ENCODE data around the gene PCDHGA6.
A peak's percentile ranks its signal among the peaks of the same experiment; 100 is the strongest.

Gene PCDHGA6

GRCh38 chr5:141355641-141356040 lies 18.1 kb upstream of the PCDHGA6 start:
- no peaks in the 10 kb centered on the region for H3K36me3 ChIP-seq (ENCODE audit: control insufficient read depth, insufficient read depth, low read length)

DNA sequence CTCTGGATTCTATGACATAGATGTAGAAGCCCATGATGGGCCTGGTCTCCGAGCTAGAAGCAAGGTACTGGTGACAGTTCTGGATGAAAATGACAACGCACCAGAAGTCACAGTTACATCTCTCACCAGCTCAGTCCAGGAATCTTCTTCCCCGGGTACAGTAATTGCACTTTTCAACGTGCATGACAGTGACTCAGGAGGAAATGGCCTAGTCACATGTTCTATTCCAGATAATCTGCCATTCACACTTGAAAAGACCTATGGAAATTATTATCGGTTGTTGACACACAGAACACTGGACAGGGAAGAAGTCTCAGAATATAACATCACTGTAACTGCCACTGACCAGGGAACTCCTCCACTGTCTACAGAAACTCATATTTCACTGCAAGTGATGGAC lies 17.6 kb upstream of the PCDHGA6 start:
- H3K36me3 ChIP-seq (ENCODE audit: control insufficient read depth, insufficient read depth, low read length): no peaks in the 10 kb centered on the region
- H3K27ac ChIP-seq (ENCODE audit: low read depth, low read length): no peak overlapping the region
- H3K79me2 ChIP-seq (ENCODE audit: control insufficient read depth, insufficient read depth, low read length): no peaks in the 10 kb centered on the region
- no peak for DNase-seq
- H2BK5ac ChIP-seq (ENCODE audit: low read length): no peak overlapping the region
- no peak overlapping the region for H2AK5ac ChIP-seq (ENCODE audit: low read length)
- no peak overlapping the region for H4K5ac ChIP-seq (ENCODE audit: low read length)
- H3K56ac ChIP-seq (ENCODE audit: low read length): no peak overlapping the region
- no peak overlapping the region for H3K9ac ChIP-seq (ENCODE audit: low read length)
- H3K79me1 ChIP-seq (ENCODE audit: low read length): no peaks in the 10 kb centered on the region
- no peak overlapping the region for H2BK120ac ChIP-seq (ENCODE audit: low read depth, low read length)
- no peak overlapping the region for H4K8ac ChIP-seq (ENCODE audit: low read depth, low read length)
- H3K4me2 ChIP-seq (ENCODE audit: low read length): no peak overlapping the region
- no peak overlapping the region for H3K4me3 ChIP-seq (ENCODE audit: low read length)
- WGBS (ENCODE audit: extremely low coverage, insufficient coverage, low lambda C conversion rate): no CpG with 5 or more reads among the region's 5 CpGs
- H3K27me3 ChIP-seq (ENCODE audit: insufficient read depth, low read length, poor library complexity): no peaks in the 10 kb centered on the region
- no peak overlapping the region for H2BK15ac ChIP-seq (replicated peaks; ENCODE audit: low read depth)
- no peak overlapping the region for H3K4ac ChIP-seq (ENCODE audit: low read depth, low read length)
- H3K18ac ChIP-seq (ENCODE audit: low read length): no peak overlapping the region
- H3K4me1 ChIP-seq (ENCODE audit: control insufficient read depth, low read depth, low read length): no peaks in the 10 kb centered on the region
- no peak overlapping the region for H3K23ac ChIP-seq (ENCODE audit: low read length)

More at GRCh38 chr5:141355641-141356040, 18.1 kb upstream of the PCDHGA6 start:
- H2AK5ac ChIP-seq (ENCODE audit: low read length): no peak overlapping the region
- WGBS (ENCODE audit: extremely low coverage, insufficient coverage, low lambda C conversion rate): no CpG with 5 or more reads among the region's 24 CpGs
- no peak overlapping the region for H4K5ac ChIP-seq (ENCODE audit: low read length)
- H3K56ac ChIP-seq (ENCODE audit: low read length): no peak overlapping the region
- no peak overlapping the region for H3K9ac ChIP-seq (ENCODE audit: low read length)
- H3K27me3 ChIP-seq (ENCODE audit: insufficient read depth, low read length, poor library complexity): no peaks in the 10 kb centered on the region
- H2BK120ac ChIP-seq (ENCODE audit: low read depth, low read length): no peak overlapping the region
- no peak overlapping the region for H2BK15ac ChIP-seq (replicated peaks; ENCODE audit: low read depth)
- H3K4me3 ChIP-seq (ENCODE audit: low read length): no peak overlapping the region
- H3K79me2 ChIP-seq (ENCODE audit: control insufficient read depth, insufficient read depth, low read length): no peaks in the 10 kb centered on the region
- H2BK5ac ChIP-seq (ENCODE audit: low read length): no peak overlapping the region
- H3K18ac ChIP-seq (ENCODE audit: low read length): no peak overlapping the region
- no peak overlapping the region for H4K8ac ChIP-seq (ENCODE audit: low read depth, low read length)
- no peak overlapping the region for H3K23ac ChIP-seq (ENCODE audit: low read length)
- no peak for DNase-seq
- no peak overlapping the region for H3K4ac ChIP-seq (ENCODE audit: low read depth, low read length)
- no peaks in the 10 kb centered on the region for H3K4me1 ChIP-seq (ENCODE audit: control insufficient read depth, low read depth, low read length)
- H3K79me1 ChIP-seq (ENCODE audit: low read length): no peaks in the 10 kb centered on the region
- H3K27ac ChIP-seq (ENCODE audit: low read depth, low read length): no peak overlapping the region
- no peak overlapping the region for H3K4me2 ChIP-seq (ENCODE audit: low read length)

DNA sequence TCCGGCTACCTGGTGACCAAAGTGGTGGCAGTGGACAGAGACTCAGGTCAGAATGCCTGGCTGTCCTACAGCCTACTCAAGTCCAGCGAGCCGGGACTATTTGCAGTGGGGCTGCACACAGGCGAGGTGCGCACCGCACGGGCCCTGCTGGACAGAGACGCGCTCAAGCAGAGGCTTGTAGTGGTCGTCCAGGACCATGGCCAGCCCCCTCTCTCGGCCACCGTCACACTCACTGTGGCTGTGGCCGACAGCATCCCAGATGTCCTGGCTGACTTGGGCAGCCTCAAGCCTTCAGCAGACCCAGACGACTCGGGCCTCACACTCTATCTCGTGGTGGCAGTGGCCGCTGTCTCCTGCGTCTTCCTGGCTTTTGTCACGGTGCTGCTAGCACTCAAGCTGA lies 16.7 kb upstream of the PCDHGA6 start:
- H2BK15ac ChIP-seq (replicated peaks; ENCODE audit: low read depth): no peak overlapping the region
- no peak overlapping the region for H3K9ac ChIP-seq (ENCODE audit: low read length)
- H3K4me2 ChIP-seq (ENCODE audit: low read length): no peak overlapping the region
- H3K27me3 ChIP-seq (ENCODE audit: insufficient read depth, low read length, poor library complexity): no peaks in the 10 kb centered on the region
- H3K18ac ChIP-seq (ENCODE audit: low read length): no peak overlapping the region
- H2BK5ac ChIP-seq (ENCODE audit: low read length): no peak overlapping the region
- DNase-seq: no peak
- no peak overlapping the region for H2AK5ac ChIP-seq (ENCODE audit: low read length)
- no CpG with 5 or more reads among the region's 19 CpGs for WGBS (ENCODE audit: extremely low coverage, insufficient coverage, low lambda C conversion rate)
- H3K4me3 ChIP-seq (ENCODE audit: low read length): no peak overlapping the region
- no peaks in the 10 kb centered on the region for H3K79me1 ChIP-seq (ENCODE audit: low read length)
- no peak overlapping the region for H3K56ac ChIP-seq (ENCODE audit: low read length)
- H2BK120ac ChIP-seq (ENCODE audit: low read depth, low read length): no peak overlapping the region
- H3K4me1 ChIP-seq (ENCODE audit: control insufficient read depth, low read depth, low read length): no peaks in the 10 kb centered on the region
- H3K79me2 ChIP-seq (ENCODE audit: control insufficient read depth, insufficient read depth, low read length): no peaks in the 10 kb centered on the region
- no peak overlapping the region for H4K5ac ChIP-seq (ENCODE audit: low read length)
- H3K4ac ChIP-seq (ENCODE audit: low read depth, low read length): no peak overlapping the region
- H3K27ac ChIP-seq (ENCODE audit: low read depth, low read length): no peak overlapping the region
- H3K36me3 ChIP-seq (ENCODE audit: control insufficient read depth, insufficient read depth, low read length): no peaks in the 10 kb centered on the region
- no peak overlapping the region for H3K23ac ChIP-seq (ENCODE audit: low read length)
- no peak overlapping the region for H4K8ac ChIP-seq (ENCODE audit: low read depth, low read length)

- no peak within 1 kb of the TSS for H2BK120ac ChIP-seq (ENCODE audit: low read depth, low read length)
- no peak within 1 kb of the TSS for H3K4ac ChIP-seq (ENCODE audit: low read depth, low read length)
- no peak within 1 kb of the TSS for H2BK15ac ChIP-seq (replicated peaks; ENCODE audit: low read depth)
- no peaks in the 10 kb centered on the region for H3K79me2 ChIP-seq (ENCODE audit: control insufficient read depth, insufficient read depth, low read length)
- no peak within 1 kb of the TSS for H3K9ac ChIP-seq (ENCODE audit: low read length)
- H2AK5ac ChIP-seq (ENCODE audit: low read length): no peak within 1 kb of the TSS
- H4K8ac ChIP-seq (ENCODE audit: low read depth, low read length): no peak within 1 kb of the TSS
- no peaks in the 10 kb centered on the region for H3K27me3 ChIP-seq (ENCODE audit: insufficient read depth, low read length, poor library complexity)
- no peak within 1 kb of the TSS for H4K5ac ChIP-seq (ENCODE audit: low read length)
- H3K56ac ChIP-seq (ENCODE audit: low read length): no peak within 1 kb of the TSS
- H3K4me1 ChIP-seq (ENCODE audit: control insufficient read depth, low read depth, low read length): no peaks in the 10 kb centered on the region
- peak; percentile 73 for DNase-seq
- H3K79me1 ChIP-seq (ENCODE audit: low read length): no peaks in the 10 kb centered on the region
- H2BK5ac ChIP-seq (ENCODE audit: low read length): no peak within 1 kb of the TSS
- WGBS (ENCODE audit: extremely low coverage, insufficient coverage, low lambda C conversion rate): no CpG with 5 or more reads among the region's 24 CpGs
- no peak within 1 kb of the TSS for H3K18ac ChIP-seq (ENCODE audit: low read length)
- no peak within 1 kb of the TSS for H3K4me2 ChIP-seq (ENCODE audit: low read length)
- H3K27ac ChIP-seq (ENCODE audit: low read depth, low read length): no peak within 1 kb of the TSS
- H3K36me3 ChIP-seq (ENCODE audit: control insufficient read depth, insufficient read depth, low read length): no peaks in the 10 kb centered on the region
- H3K23ac ChIP-seq (ENCODE audit: low read length): no peak within 1 kb of the TSS
- no peak within 1 kb of the TSS for H3K4me3 ChIP-seq (ENCODE audit: low read length)
These were observed 13.8 kb upstream of the PCDHGA6 start, which contains the start of gene PCDHGB2 for GRCh38 chr5:141359790-141360426. Gene PCDHGB2, plus strand, starts transcription at chr5:141359994. Its CDS starts 142 bp downstream, at chr5:141360136.

GRCh38 chr5:141360685-141361084 lies 13.0 kb upstream of the PCDHGA6 start:
- no peak for DNase-seq
- no peak overlapping the region for H2BK5ac ChIP-seq (ENCODE audit: low read length)
- H3K79me1 ChIP-seq (ENCODE audit: low read length): no peaks in the 10 kb centered on the region
- H3K79me2 ChIP-seq (ENCODE audit: control insufficient read depth, insufficient read depth, low read length): no peaks in the 10 kb centered on the region
- H3K4me2 ChIP-seq (ENCODE audit: low read length): no peak overlapping the region
- no peak overlapping the region for H3K23ac ChIP-seq (ENCODE audit: low read length)
- H3K27ac ChIP-seq (ENCODE audit: low read depth, low read length): no peak overlapping the region
- H3K4me1 ChIP-seq (ENCODE audit: control insufficient read depth, low read depth, low read length): no peaks in the 10 kb centered on the region
- no peak overlapping the region for H3K9ac ChIP-seq (ENCODE audit: low read length)
- no peak overlapping the region for H3K4me3 ChIP-seq (ENCODE audit: low read length)
- H4K5ac ChIP-seq (ENCODE audit: low read length): no peak overlapping the region
- H2BK120ac ChIP-seq (ENCODE audit: low read depth, low read length): no peak overlapping the region
- H3K4ac ChIP-seq (ENCODE audit: low read depth, low read length): no peak overlapping the region
- no CpG with 5 or more reads among the region's 15 CpGs for WGBS (ENCODE audit: extremely low coverage, insufficient coverage, low lambda C conversion rate)
- no peaks in the 10 kb centered on the region for H3K36me3 ChIP-seq (ENCODE audit: control insufficient read depth, insufficient read depth, low read length)
- no peak overlapping the region for H3K56ac ChIP-seq (ENCODE audit: low read length)
- no peak overlapping the region for H2AK5ac ChIP-seq (ENCODE audit: low read length)
- H3K18ac ChIP-seq (ENCODE audit: low read length): no peak overlapping the region
- no peak overlapping the region for H2BK15ac ChIP-seq (replicated peaks; ENCODE audit: low read depth)
- H3K27me3 ChIP-seq (ENCODE audit: insufficient read depth, low read length, poor library complexity): no peaks in the 10 kb centered on the region
- no peak overlapping the region for H4K8ac ChIP-seq (ENCODE audit: low read depth, low read length)

DNA sequence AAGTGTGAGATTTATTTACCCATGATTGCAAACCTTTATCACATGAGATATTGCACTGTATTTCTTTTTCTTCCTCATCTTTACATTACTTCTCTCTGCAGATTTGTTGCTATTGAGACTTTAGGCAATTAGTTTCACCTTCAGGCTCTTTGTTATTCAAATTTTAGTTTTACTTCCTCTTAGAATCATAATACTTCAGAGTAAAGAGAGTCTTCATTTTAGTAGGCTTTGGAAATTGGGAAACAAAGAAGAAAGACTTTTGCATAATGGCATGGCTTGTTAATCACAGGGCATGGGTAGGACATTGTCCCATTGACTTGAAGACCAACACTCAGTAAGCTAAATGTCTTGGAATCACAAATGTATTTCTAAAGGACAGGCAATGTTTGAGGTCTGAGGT lies 11.0 kb upstream of the PCDHGA6 start:
- H3K36me3 ChIP-seq (ENCODE audit: control insufficient read depth, insufficient read depth, low read length): no peaks in the 10 kb centered on the region
- H3K4me1 ChIP-seq (ENCODE audit: control insufficient read depth, low read depth, low read length): no peaks in the 10 kb centered on the region

More for the DNA sequence above, 11.0 kb upstream of the PCDHGA6 start:
- Histone ChIP-seq H4K8ac (ENCODE audit: low read depth, low read length) (no peak overlapping the region), H2AK5ac (ENCODE audit: low read length) (no peak overlapping the region), H4K5ac (ENCODE audit: low read length) (no peak overlapping the region), H3K18ac (ENCODE audit: low read length) (no peak overlapping the region), H3K23ac (ENCODE audit: low read length) (no peak overlapping the region), H2BK120ac (ENCODE audit: low read depth, low read length) (no peak overlapping the region), H3K56ac (ENCODE audit: low read length) (no peak overlapping the region), H3K4me3 (ENCODE audit: low read length) (no peak overlapping the region), H2BK15ac (replicated peaks; ENCODE audit: low read depth) (no peak overlapping the region), H2BK5ac (ENCODE audit: low read length) (no peak overlapping the region), H3K9ac (ENCODE audit: low read length) (no peak overlapping the region), H3K4me2 (ENCODE audit: low read length) (no peak overlapping the region), H3K79me2 (ENCODE audit: control insufficient read depth, insufficient read depth, low read length) (no peaks in the 10 kb centered on the region), H3K79me1 (ENCODE audit: low read length) (no peaks in the 10 kb centered on the region), H3K27me3 (ENCODE audit: insufficient read depth, low read length, poor library complexity) (no peaks in the 10 kb centered on the region), H3K27ac (ENCODE audit: low read depth, low read length) (no peak overlapping the region), H3K4ac (ENCODE audit: low read depth, low read length) (no peak overlapping the region)
- DNase-seq: no peak

Data from mesendoderm (in vitro differentiated cells).